ENCODE measurements around the gene MRTFA. TPM values are rescaled to one million over a fixed set of nuclear protein-coding genes. Genes with fewer than 3 reads are reported as not detected.
A peak's percentile ranks its signal among the peaks of the same experiment; 100 is the strongest.

Gene MRTFA
- total and polyA plus RNA-seq, 2 of the 13 experiments (the other 11 are each of a cell fraction or from before 2014, with no cell fraction given) = 2.4 to 8.2 TPM

GRCh38 chr22:40498420-40499208, 137.9 kb downstream of the MRTFA start (continued):
- TF ChIP-seq TGIF2 (CRISPR knock-in tag; IDR thresholded peaks at IDR 0.05) (0 out of 2 replicates have a peak, but pooled peaks have one; percentile 33), CC2D1A (CRISPR knock-in tag; IDR thresholded peaks at IDR 0.05) (no peak), PBX2 (CRISPR knock-in tag; IDR thresholded peaks at IDR 0.05) (0 out of 2 replicates have a peak, but pooled peaks have one; percentile 34), MEIS1 (CRISPR knock-in tag; IDR thresholded peaks at IDR 0.05; ENCODE audit: borderline replicate concordance) (peak; percentile 53; the same call in 1 of the 2 replicates), ATAD3A (CRISPR knock-in tag; IDR thresholded peaks at IDR 0.05) (no peak), POLR2G (IDR thresholded peaks at IDR 0.05; ENCODE audit: low read depth, low read length) (no peak), BCL6 (CRISPR knock-in tag; IDR thresholded peaks at IDR 0.05) (peak; percentile 96), RCOR2 (CRISPR knock-in tag; IDR thresholded peaks at IDR 0.05) (peak; percentile 33; the same call in 1 of the 2 replicates), ATF3 (CRISPR knock-in tag; IDR thresholded peaks at IDR 0.05) (peak; percentile 94), CSRNP1 (CRISPR knock-in tag; IDR thresholded peaks at IDR 0.05) (0 out of 2 replicates have a peak, but pooled peaks have one; percentile 21), ZSCAN25 (CRISPR knock-in tag; IDR thresholded peaks at IDR 0.05) (no peak), TRAFD1 (CRISPR knock-in tag; IDR thresholded peaks at IDR 0.05; ENCODE audit: borderline replicate concordance) (no peak), KMT2A (CRISPR knock-in tag; IDR thresholded peaks at IDR 0.05) (no peak), SOX13 (IDR thresholded peaks at IDR 0.05) (peak; percentile 74), SOX13 (CRISPR knock-in tag; conservative IDR thresholded peaks at IDR 0.05 in 1 of 2, IDR thresholded peaks at IDR 0.05 in 1 of 2) (peak in 1 of 2 experiments; percentile 94; a peak in 2 of 4 replicates), ZNF232 (CRISPR knock-in tag; IDR thresholded peaks at IDR 0.05; ENCODE audit: borderline replicate concordance) (no peak), PHF21A (CRISPR knock-in tag; IDR thresholded peaks at IDR 0.05) (peak; percentile 56; the same call in 1 of the 2 replicates), SMARCC2 (IDR thresholded peaks at IDR 0.05) (no peak), ZKSCAN8 (CRISPR knock-in tag; IDR thresholded peaks at IDR 0.05; ENCODE audit: borderline replicate concordance) (peak; percentile 76; the same call in 1 of the 2 replicates), BRF2 (CRISPR knock-in tag; IDR thresholded peaks at IDR 0.05) (no peak), RARA (CRISPR knock-in tag; IDR thresholded peaks at IDR 0.05) (peak; percentile 95), NR2F1 (CRISPR knock-in tag; IDR thresholded peaks at IDR 0.05) (peak in 1 of 2 experiments; percentile 22; a peak in 1 of 4 replicates), ZNF709 (CRISPR knock-in tag; IDR thresholded peaks at IDR 0.05) (no peak), KAT8 (CRISPR knock-in tag; IDR thresholded peaks at IDR 0.05) (peak; percentile 42; the same call in 1 of the 2 replicates)

Measured in HepG2 (cell line).